Astrocyte of the spinal cord (primary cell): ENCODE measurements around the gene TRDN.

Experiments
- DNase-seq: peaks from one replicate; pipeline ENCODE4 v3.0.0; 2011; ENCODE audit warnings: low read depth, low spot score
- H3K4me3 ChIP-seq: 2 replicates; pipeline ENCODE4 v1.5.1; 2011; ENCODE audit warnings: low read depth, mild to moderate bottlenecking, low read length, moderate library complexity
- CTCF ChIP-seq: IDR thresholded peaks from 2 replicates; pipeline ENCODE4 v1.5.1; 2012; ENCODE audit warnings: low read depth, mild to moderate bottlenecking, low read length, inconsistent platforms
- in situ Hi-C: cut with HindIII; loops from 2 replicates; pipeline ENCODE4 v1.10.0; 2017; ENCODE audit warnings: low sequenced_read_pairs

Gene TRDN

GRCh38 chr6:123663436-123663835 lies 26.7 kb upstream of the TRDN start:
- H3K4me3 ChIP-seq: no peak overlapping the region
- in situ Hi-C loops: no loop called here
- TF ChIP-seq CTCF: no peak
- no peak for DNase-seq

- TF ChIP-seq CTCF: no peak
- in situ Hi-C loops: no loop called here
- DNase-seq: no peak
- no peak overlapping the region for H3K4me3 ChIP-seq
Observed at GRCh38 chr6:123662757-123663156, 26.0 kb upstream of the TRDN start.

GRCh38 chr6:123661105-123661891 lies 24.5 kb upstream of the TRDN start:
- no peak for TF ChIP-seq CTCF
- H3K4me3 ChIP-seq: no peak overlapping the region
- in situ Hi-C loops: no loop called here
- DNase-seq: no peak

GRCh38 chr6:123659960-123660748 lies 23.4 kb upstream of the TRDN start:
- no peak for DNase-seq
- no peak for TF ChIP-seq CTCF
- in situ Hi-C loops: no loop called here
- H3K4me3 ChIP-seq: no peak overlapping the region

- in situ Hi-C loops: no loop called here
- no peak overlapping the region for H3K4me3 ChIP-seq
- TF ChIP-seq CTCF: no peak
- no peak for DNase-seq
Observed at GRCh38 chr6:123658848-123659247, 22.1 kb upstream of the TRDN start.

GRCh38 chr6:123655521-123656306 lies 19.0 kb upstream of the TRDN start:
- in situ Hi-C loops: no loop called here
- TF ChIP-seq CTCF: no peak
- no peak overlapping the region for H3K4me3 ChIP-seq
- DNase-seq: peak; percentile 19
